Astrocyte (in vitro differentiated cells and primary cell): ENCODE results near the gene TEAD1. TPM values are rescaled to one million over a fixed set of nuclear protein-coding genes. Genes with fewer than 3 reads are reported as not detected.

Experiments used
- DNase-seq: peaks from one replicate; pipeline ENCODE4 v3.0.0-alpha.2; 2010; ENCODE audit warnings: low read depth
- FAIRE-seq: peaks from 2 replicates; lab custom pipeline; 2011; peaks lifted over from hg19 to GRCh38; lab: Jason Lieb, UNC
- H2AFZ ChIP-seq: 2 replicates; pipeline ENCODE4 v1.6.0; 2012; ENCODE audit warnings: low read depth, low read length, inconsistent platforms
- H3K27ac ChIP-seq: 2 replicates; pipeline ENCODE4 v1.5.1; 2011; ENCODE audit warnings: low read depth, low read length, inconsistent platforms
- H3K27me3 ChIP-seq: 2 replicates; pipeline ENCODE4 v1.6.0; 2011; ENCODE audit warnings: low read length, inconsistent platforms; ENCODE audit not compliant: insufficient read depth
- H3K36me3 ChIP-seq: 2 replicates; pipeline ENCODE4 v1.5.1; 2011; ENCODE audit warnings: low read length, inconsistent platforms; ENCODE audit not compliant: insufficient read depth
- H3K4me1 ChIP-seq: 2 replicates; pipeline ENCODE4 v1.5.1; 2011; ENCODE audit warnings: low read length, inconsistent platforms; ENCODE audit not compliant: insufficient read depth
- H3K4me2 ChIP-seq: 2 replicates; pipeline ENCODE4 v1.6.0; 2012; ENCODE audit warnings: low read length, inconsistent platforms
- H3K4me3 ChIP-seq: 2 replicates; pipeline ENCODE4 v1.5.1; 2011; ENCODE audit warnings: low read depth, mild to moderate bottlenecking, low read length, inconsistent platforms; ENCODE audit not compliant: insufficient read depth
- H3K79me2 ChIP-seq: 2 replicates; pipeline ENCODE4 v1.6.0; 2012; ENCODE audit warnings: mild to moderate bottlenecking, low read length, inconsistent platforms; ENCODE audit not compliant: insufficient read depth
- H3K9ac ChIP-seq: 2 replicates; pipeline ENCODE4 v1.6.0; 2012; ENCODE audit warnings: mild to moderate bottlenecking, low read length, inconsistent platforms
- H3K9me3 ChIP-seq: 2 replicates; pipeline ENCODE4 v1.5.1; 2012; ENCODE audit warnings: low read depth, mild to moderate bottlenecking, low read length, inconsistent platforms; ENCODE audit not compliant: insufficient read depth
- H4K20me1 ChIP-seq: 2 replicates; pipeline ENCODE4 v1.6.0; 2012; ENCODE audit warnings: low read length, inconsistent platforms; ENCODE audit not compliant: insufficient read depth
- H3K27ac Mint-ChIP-seq: one replicate; pipeline ENCODE4 v1.8.0; 2021; ENCODE audit warnings: mild to moderate bottlenecking, mixed read lengths; ENCODE audit not compliant: unreplicated experiment
- H3K27me3 Mint-ChIP-seq: one replicate; pipeline ENCODE4 v1.8.0; 2021; ENCODE audit warnings: low read depth, mixed read lengths; ENCODE audit not compliant: unreplicated experiment
- H3K36me3 Mint-ChIP-seq: one replicate; pipeline ENCODE4 v1.8.0; 2021; ENCODE audit warnings: low read depth, mixed read lengths; ENCODE audit not compliant: unreplicated experiment
- H3K4me1 Mint-ChIP-seq: one replicate; pipeline ENCODE4 v1.8.0; 2021; ENCODE audit warnings: low read depth, mixed read lengths; ENCODE audit not compliant: unreplicated experiment
- H3K4me3 Mint-ChIP-seq: one replicate; pipeline ENCODE4 v1.8.0; 2021; ENCODE audit warnings: mild to moderate bottlenecking, moderate library complexity, mixed read lengths; ENCODE audit not compliant: unreplicated experiment
- H3K9me3 Mint-ChIP-seq: one replicate; pipeline ENCODE4 v1.8.0; 2021; ENCODE audit warnings: mild to moderate bottlenecking, mixed read lengths; ENCODE audit not compliant: unreplicated experiment
- EZH2 ChIP-seq: IDR thresholded peaks from 2 replicates; pipeline ENCODE4 v1.6.1; 2012; ENCODE audit warnings: mild to moderate bottlenecking, low read length, inconsistent platforms; ENCODE audit not compliant: insufficient read depth
- total RNA-seq: library from RNA; stranded (reverse); gene quantifications from 2 replicates; pipeline ENCODE4 v1.2.1, GENCODE V29; 2021
- TF ChIP-seq, protein P1 (sequence below): IDR thresholded peaks from 2 replicates; pipeline ENCODE4 v1.5.1; 2011; ENCODE audit warnings: low read depth, mild to moderate bottlenecking, inconsistent platforms, low read length, moderate library complexity; ENCODE audit not compliant: insufficient read depth

Gene TEAD1
- total RNA-seq, 1 donor from 2014 or later, result 149 TPM

DNA sequence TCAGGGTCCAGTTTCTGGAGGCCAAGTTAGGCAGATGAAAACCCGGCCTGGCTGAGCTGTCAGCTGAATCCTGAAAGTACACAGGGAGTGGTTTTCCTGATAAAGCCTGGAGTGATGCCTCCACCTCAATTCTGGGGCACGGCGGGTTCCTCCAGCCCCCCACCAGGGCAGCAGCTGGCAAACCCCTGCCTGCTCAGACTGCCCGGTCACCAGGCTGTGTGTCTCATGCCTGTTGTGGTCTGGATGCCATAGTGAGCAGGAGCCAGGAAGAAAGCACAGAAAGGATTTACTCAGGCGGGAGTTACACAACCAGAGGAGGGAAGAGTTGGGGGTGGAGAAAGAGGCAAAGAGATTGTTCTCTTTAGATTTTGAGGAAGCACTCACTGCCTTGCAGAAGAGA is 215.0 kb downstream of the TEAD1 start:
- H3K27ac ChIP-seq, result peak overlapping the region; percentile 67
- peak overlapping the region; percentile 62 for H3K9ac ChIP-seq
- FAIRE-seq (no peak), DNase-seq (peak; percentile 77)
- H3K27me3 ChIP-seq, result no peaks in the 10 kb centered on the region
- Mint-ChIP-seq H3K27me3 (no peaks in the 10 kb centered on the region), H3K9me3 (no peaks in the 10 kb centered on the region), H3K4me1 (peaks cover 18% of the 10 kb centered on the region), H3K36me3 (peaks cover 15% of the 10 kb centered on the region), H3K27ac (peak overlapping the region; percentile 92), H3K4me3 (peak overlapping the region; percentile 52)
- H3K4me3 ChIP-seq, result no peak overlapping the region
- peaks cover 33% of the 10 kb centered on the region for H3K36me3 ChIP-seq
- no peaks in the 10 kb centered on the region for H3K9me3 ChIP-seq
- peaks cover 19% of the 10 kb centered on the region for H3K4me1 ChIP-seq
- peaks cover 16% of the 10 kb centered on the region for H4K20me1 ChIP-seq
- H3K4me2 ChIP-seq, result peak overlapping the region; percentile 38
- no peaks in the 10 kb centered on the region for H3K79me2 ChIP-seq
- no peak overlapping the region for H2AFZ ChIP-seq
- TF ChIP-seq, protein P1, sequence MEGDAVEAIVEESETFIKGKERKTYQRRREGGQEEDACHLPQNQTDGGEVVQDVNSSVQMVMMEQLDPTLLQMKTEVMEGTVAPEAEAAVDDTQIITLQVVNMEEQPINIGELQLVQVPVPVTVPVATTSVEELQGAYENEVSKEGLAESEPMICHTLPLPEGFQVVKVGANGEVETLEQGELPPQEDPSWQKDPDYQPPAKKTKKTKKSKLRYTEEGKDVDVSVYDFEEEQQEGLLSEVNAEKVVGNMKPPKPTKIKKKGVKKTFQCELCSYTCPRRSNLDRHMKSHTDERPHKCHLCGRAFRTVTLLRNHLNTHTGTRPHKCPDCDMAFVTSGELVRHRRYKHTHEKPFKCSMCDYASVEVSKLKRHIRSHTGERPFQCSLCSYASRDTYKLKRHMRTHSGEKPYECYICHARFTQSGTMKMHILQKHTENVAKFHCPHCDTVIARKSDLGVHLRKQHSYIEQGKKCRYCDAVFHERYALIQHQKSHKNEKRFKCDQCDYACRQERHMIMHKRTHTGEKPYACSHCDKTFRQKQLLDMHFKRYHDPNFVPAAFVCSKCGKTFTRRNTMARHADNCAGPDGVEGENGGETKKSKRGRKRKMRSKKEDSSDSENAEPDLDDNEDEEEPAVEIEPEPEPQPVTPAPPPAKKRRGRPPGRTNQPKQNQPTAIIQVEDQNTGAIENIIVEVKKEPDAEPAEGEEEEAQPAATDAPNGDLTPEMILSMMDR, result no peak
- TF ChIP-seq EZH2, result no peak

DNA sequence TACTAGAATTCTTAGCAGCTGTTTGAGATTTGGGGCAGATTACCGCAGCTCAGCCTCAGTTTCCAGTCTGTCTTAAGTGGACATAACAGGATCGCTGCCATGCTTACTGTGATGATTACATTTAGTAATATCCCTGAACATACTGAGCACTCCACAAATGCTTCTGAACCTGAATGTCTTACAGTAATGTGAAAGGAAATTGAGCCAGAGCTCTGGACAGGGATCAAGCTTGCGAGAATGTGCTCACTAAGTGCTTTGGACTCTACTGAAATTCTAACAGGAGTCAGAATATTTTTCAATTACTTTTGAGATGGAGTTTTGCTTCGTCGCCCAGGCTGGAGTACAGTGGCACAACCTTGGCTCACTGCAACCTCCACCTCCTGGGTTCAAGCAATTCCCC is 216.3 kb downstream of the TEAD1 start:
- DNase-seq (no peak), FAIRE-seq (no peak)
- H3K9me3 ChIP-seq, result no peaks in the 10 kb centered on the region
- H3K27ac ChIP-seq, result no peak overlapping the region
- Mint-ChIP-seq H3K9me3 (no peaks in the 10 kb centered on the region), H3K4me3 (no peak overlapping the region), H3K27me3 (no peaks in the 10 kb centered on the region), H3K4me1 (peaks cover 21% of the 10 kb centered on the region), H3K36me3 (peaks cover 10% of the 10 kb centered on the region), H3K27ac (no peak overlapping the region)
- TF ChIP-seq, protein P1, result no peak
- H2AFZ ChIP-seq, result no peak overlapping the region
- no peaks in the 10 kb centered on the region for H3K79me2 ChIP-seq
- no peak overlapping the region for H3K4me2 ChIP-seq
- H3K4me3 ChIP-seq, result no peak overlapping the region
- H3K27me3 ChIP-seq, result no peaks in the 10 kb centered on the region
- peaks cover 16% of the 10 kb centered on the region for H4K20me1 ChIP-seq
- peaks cover 25% of the 10 kb centered on the region for H3K36me3 ChIP-seq
- peaks cover 19% of the 10 kb centered on the region for H3K4me1 ChIP-seq
- no peak overlapping the region for H3K9ac ChIP-seq

DNA sequence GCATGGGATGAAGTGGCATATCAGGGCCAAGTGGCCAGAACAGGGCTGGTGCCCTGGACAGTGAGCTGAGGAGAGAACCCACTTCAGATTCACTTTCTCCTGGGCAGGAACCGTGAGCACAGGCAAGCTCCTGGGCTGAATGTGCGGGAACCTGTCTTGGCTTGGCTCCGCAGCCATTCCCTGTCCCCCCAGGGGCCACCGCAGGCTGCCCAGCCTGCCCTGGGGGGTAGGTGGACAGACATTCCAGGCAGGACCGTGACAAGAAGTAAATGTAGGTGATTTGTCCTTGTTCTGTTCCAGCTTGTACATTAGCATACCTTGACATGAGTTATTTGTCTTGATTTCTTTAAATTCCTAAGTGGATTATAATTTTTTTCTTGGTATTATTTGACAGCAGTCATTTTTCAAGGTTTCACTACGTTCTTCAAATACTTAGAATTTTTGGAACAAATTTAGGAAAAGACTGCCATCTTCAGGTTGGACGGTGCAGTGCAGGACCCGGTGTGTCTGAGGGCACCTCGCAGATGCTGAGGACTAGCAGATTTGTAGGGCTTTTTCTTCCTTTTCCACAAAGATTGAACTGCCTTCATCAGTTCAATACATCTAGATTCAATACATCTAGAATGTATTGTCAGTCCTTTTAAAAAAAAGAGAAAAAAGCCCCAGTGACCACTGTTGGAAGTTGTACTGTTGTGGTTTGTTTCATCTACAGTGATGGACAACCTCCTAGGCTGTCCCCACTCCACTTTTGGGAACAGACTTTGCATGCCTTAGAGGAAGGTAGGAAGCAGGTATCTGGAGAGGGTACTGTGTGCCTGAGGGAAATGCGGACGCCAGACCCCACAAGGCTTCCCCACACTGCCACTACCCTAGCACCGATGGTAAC is 219.8 kb downstream of the TEAD1 start:
- no peaks in the 10 kb centered on the region for H3K27me3 Mint-ChIP-seq
- Histone ChIP-seq H3K79me2 (peaks cover 4% of the 10 kb centered on the region), H2AFZ (no peak overlapping the region), H3K4me1 (peaks cover 11% of the 10 kb centered on the region), H3K9ac (peak overlapping the region; percentile 35), H3K4me3 (no peak overlapping the region), H3K9me3 (no peaks in the 10 kb centered on the region), H3K4me2 (peak overlapping the region; percentile 40), H3K27me3 (no peaks in the 10 kb centered on the region), H3K36me3 (peaks cover 20% of the 10 kb centered on the region), H3K27ac (peak overlapping the region; percentile 30), H4K20me1 (peaks cover 14% of the 10 kb centered on the region)
- peak overlapping the region; percentile 41 for H3K27ac Mint-ChIP-seq
- FAIRE-seq (peak; percentile 81), DNase-seq (peak; percentile 63)
- peaks cover 8% of the 10 kb centered on the region for H3K36me3 Mint-ChIP-seq
- no peak overlapping the region for H3K4me3 Mint-ChIP-seq
- H3K4me1 Mint-ChIP-seq, result peaks cover 16% of the 10 kb centered on the region
- H3K9me3 Mint-ChIP-seq, result no peaks in the 10 kb centered on the region
- TF ChIP-seq, protein P1, result peak; percentile 94
- TF ChIP-seq EZH2, result no peak
